Mesendoderm (in vitro differentiated cells): ENCODE measurements around the gene SHD.
"Not testable (repeated sequence)": the region's sequence is repeated elsewhere in the genome, so short reads cannot be mapped to it uniquely, and the experiment has no call there.

Experiments used
- DNase-seq: peaks from one replicate; pipeline ENCODE4 v3.0.0; 2013
- H2AK5ac ChIP-seq: 2 replicates; pipeline ENCODE4 v1.6.1; 2013; ENCODE audit warnings: low read length, inconsistent platforms
- H2BK120ac ChIP-seq: 2 replicates; pipeline ENCODE4 v1.6.1; 2013; ENCODE audit warnings: low read depth, mild to moderate bottlenecking, low read length, moderate library complexity, mixed read lengths
- H2BK15ac ChIP-seq: replicated peaks from 2 replicates; pipeline ENCODE4 v1.6.1; 2013; ENCODE audit warnings: low read depth, mild to moderate bottlenecking, moderate library complexity
- H2BK5ac ChIP-seq: 2 replicates; pipeline ENCODE4 v1.6.1; 2013; ENCODE audit warnings: low read length, inconsistent platforms
- H3K18ac ChIP-seq: 2 replicates; pipeline ENCODE4 v1.6.1; 2013; ENCODE audit warnings: mild to moderate bottlenecking, low read length, mixed read lengths
- H3K23ac ChIP-seq: one replicate; pipeline ENCODE4 v1.6.1; 2013; ENCODE audit warnings: low read length
- H3K27ac ChIP-seq: 2 replicates; pipeline ENCODE4 v1.5.1; 2013; ENCODE audit warnings: low read depth, mild to moderate bottlenecking, inconsistent platforms, low read length, moderate library complexity
- H3K27me3 ChIP-seq: 2 replicates; pipeline ENCODE4 v1.6.1; 2013; ENCODE audit warnings: low read length, control low read depth, mild to moderate bottlenecking, inconsistent platforms; ENCODE audit not compliant: insufficient read depth, poor library complexity
- H3K36me3 ChIP-seq: 2 replicates; pipeline ENCODE4 v1.6.1; 2013; ENCODE audit warnings: low read length, inconsistent platforms; ENCODE audit not compliant: control insufficient read depth, insufficient read depth
- H3K4ac ChIP-seq: one replicate; pipeline ENCODE4 v1.6.1; 2013; ENCODE audit warnings: low read depth, mild to moderate bottlenecking, low read length, moderate library complexity
- H3K4me1 ChIP-seq: 2 replicates; pipeline ENCODE4 v1.6.1; 2013; ENCODE audit warnings: low read depth, low read length, inconsistent platforms; ENCODE audit not compliant: control insufficient read depth
- H3K4me2 ChIP-seq: 2 replicates; pipeline ENCODE4 v1.6.1; 2013; ENCODE audit warnings: low read length
- H3K4me3 ChIP-seq: 2 replicates; pipeline ENCODE4 v1.5.1; 2013; ENCODE audit warnings: mild to moderate bottlenecking, low read length
- H3K56ac ChIP-seq: one replicate; pipeline ENCODE4 v1.6.1; 2013; ENCODE audit warnings: low read length
- H3K79me1 ChIP-seq: 2 replicates; pipeline ENCODE4 v1.6.1; 2013; ENCODE audit warnings: low read length, inconsistent platforms
- H3K79me2 ChIP-seq: 2 replicates; pipeline ENCODE4 v1.6.1; 2013; ENCODE audit warnings: mild to moderate bottlenecking, low read length; ENCODE audit not compliant: control insufficient read depth, insufficient read depth
- H3K9ac ChIP-seq: 2 replicates; pipeline ENCODE4 v1.6.1; 2013; ENCODE audit warnings: low read length, inconsistent platforms
- H4K5ac ChIP-seq: one replicate; pipeline ENCODE4 v1.6.1; 2013; ENCODE audit warnings: low read length
- H4K8ac ChIP-seq: one replicate; pipeline ENCODE4 v1.6.1; 2013; ENCODE audit warnings: low read depth, mild to moderate bottlenecking, control low read depth, low read length, moderate library complexity
- WGBS: extraction: QIAGEN DNeasy Blood & Tissue Kit; methylation state at CpG from one replicate; pipeline ENCODE4 v1.1.7; 2013; ENCODE audit warnings: low lambda C conversion rate, missing lambda C conversion rate; ENCODE audit not compliant: insufficient coverage; ENCODE audit errors: extremely low coverage; 5-methylcytosine and 5-hydroxymethylcytosine counted together

SHD gene

GRCh38 chr19:4241824-4242430 is 37.1 kb upstream of the SHD start:
- no peak overlapping the region for H3K4me3 ChIP-seq
- H3K27me3 ChIP-seq, result no peaks in the 10 kb centered on the region
- no peak for DNase-seq
- no peak overlapping the region for H3K18ac ChIP-seq
- no peak overlapping the region for H4K5ac ChIP-seq
- H3K56ac ChIP-seq, result no peak overlapping the region
- no peaks in the 10 kb centered on the region for H3K79me1 ChIP-seq
- H3K27ac ChIP-seq, result no peak overlapping the region
- H4K8ac ChIP-seq, result no peak overlapping the region
- no peak overlapping the region for H2BK5ac ChIP-seq
- H2BK15ac ChIP-seq, result no peak overlapping the region
- H3K4me1 ChIP-seq, result peaks cover 2% of the 10 kb centered on the region
- WGBS, result no CpG with 5 or more reads among the region's 5 CpGs
- no peak overlapping the region for H3K4me2 ChIP-seq
- no peaks in the 10 kb centered on the region for H3K79me2 ChIP-seq
- H3K4ac ChIP-seq, result no peak overlapping the region
- no peak overlapping the region for H2AK5ac ChIP-seq
- no peak overlapping the region for H3K23ac ChIP-seq
- H3K9ac ChIP-seq, result no peak overlapping the region
- H3K36me3 ChIP-seq, result no peaks in the 10 kb centered on the region
- H2BK120ac ChIP-seq, result no peak overlapping the region

DNA sequence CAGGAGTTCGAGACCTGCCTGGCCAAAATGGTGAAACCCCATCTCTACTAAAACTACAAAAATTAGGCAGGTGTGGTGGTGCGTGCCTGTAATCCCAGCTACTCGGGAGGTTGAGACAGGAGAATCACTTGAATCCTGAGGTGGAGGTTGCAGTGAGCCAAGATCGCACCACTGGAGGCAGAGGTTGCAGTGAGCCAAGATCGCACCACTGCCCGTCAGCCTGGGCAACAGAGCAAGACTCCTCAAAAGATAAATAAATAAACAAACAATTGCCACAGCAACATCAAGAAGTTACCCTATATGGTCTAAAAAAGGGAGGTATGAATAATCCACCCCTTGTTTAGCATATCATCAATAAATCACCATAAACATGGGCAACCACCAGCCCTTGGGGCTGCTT is 33.1 kb upstream of the SHD start:
- H2BK15ac ChIP-seq, H3K4me3 ChIP-seq, H3K27ac ChIP-seq, H3K9ac ChIP-seq, H3K27me3 ChIP-seq, H3K18ac ChIP-seq, H3K36me3 ChIP-seq, H3K79me2 ChIP-seq, H4K5ac ChIP-seq, H3K4me2 ChIP-seq, DNase-seq, H3K79me1 ChIP-seq, H2BK5ac ChIP-seq, H3K23ac ChIP-seq, H2BK120ac ChIP-seq, H3K4ac ChIP-seq, H2AK5ac ChIP-seq, H3K4me1 ChIP-seq: not testable (repeated sequence)
- Histone ChIP-seq H4K8ac (peak overlapping the region; percentile 13), H3K56ac (peak overlapping the region; percentile 77)
- no CpG with 5 or more reads among the region's 6 CpGs for WGBS

- no peaks in the 10 kb centered on the region for H3K79me2 ChIP-seq
- WGBS, result no CpG with 5 or more reads among the region's 45 CpGs
- peak within 1 kb of the TSS; percentile 57 for H3K4me2 ChIP-seq
These were observed 32.1 kb upstream of the SHD start, which contains the start of gene YJU2 for GRCh38 chr19:4246767-4247593. TSS of gene YJU2 (plus strand) at chr19:4247080. CDS start at chr19:4247147, 67 bp downstream.

DNA sequence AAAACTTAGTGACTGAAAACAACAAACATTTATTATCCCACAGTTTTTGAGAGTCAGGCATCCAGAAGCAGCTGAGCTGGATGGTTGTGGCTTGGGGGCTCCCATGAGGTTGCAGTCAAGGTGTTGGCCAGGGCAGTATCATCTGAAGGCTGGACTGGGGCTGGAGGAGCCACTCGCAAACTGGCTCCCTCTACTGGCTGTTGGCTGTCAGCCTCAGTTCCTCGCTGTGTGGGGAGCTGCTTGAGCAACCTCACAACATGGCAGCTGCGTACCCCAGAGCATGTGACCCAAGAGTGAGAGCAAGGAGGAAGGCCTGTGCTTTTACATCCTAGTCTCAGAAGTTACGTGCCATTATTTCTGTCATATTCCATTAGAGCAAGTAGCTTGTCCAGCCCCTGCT is 22.5 kb upstream of the SHD start:
- no peak overlapping the region for H3K4ac ChIP-seq
- H3K27me3 ChIP-seq, result no peaks in the 10 kb centered on the region
- H3K79me1 ChIP-seq, result no peaks in the 10 kb centered on the region
- no peak overlapping the region for H3K27ac ChIP-seq
- no peak overlapping the region for H3K4me3 ChIP-seq
- H3K18ac ChIP-seq, result no peak overlapping the region
- no peak overlapping the region for H3K4me2 ChIP-seq
- H4K8ac ChIP-seq, result no peak overlapping the region
- H3K23ac ChIP-seq, result no peak overlapping the region
- no peaks in the 10 kb centered on the region for H3K4me1 ChIP-seq
- WGBS, result no CpG with 5 or more reads among the region's 4 CpGs
- no peak overlapping the region for H2BK5ac ChIP-seq
- no peak overlapping the region for H3K56ac ChIP-seq
- H2BK120ac ChIP-seq, result no peak overlapping the region
- H3K79me2 ChIP-seq, result no peaks in the 10 kb centered on the region
- peak; percentile 51 for DNase-seq
- H3K9ac ChIP-seq, result no peak overlapping the region
- H4K5ac ChIP-seq, result no peak overlapping the region
- peaks cover 9% of the 10 kb centered on the region for H3K36me3 ChIP-seq
- H2BK15ac ChIP-seq, result no peak overlapping the region
- H2AK5ac ChIP-seq, result no peak overlapping the region

More at GRCh38 chr19:4246767-4247593, 32.1 kb upstream of the SHD start, which contains the start of gene YJU2:
- peak within 1 kb of the TSS; percentile 13 for H4K8ac ChIP-seq
- peak within 1 kb of the TSS; percentile 89 for H3K18ac ChIP-seq
- H3K79me1 ChIP-seq, result peaks cover 2% of the 10 kb centered on the region
- no peak within 1 kb of the TSS for H2AK5ac ChIP-seq
- H3K56ac ChIP-seq, result peak within 1 kb of the TSS; percentile 88
- peak within 1 kb of the TSS; percentile 89 for H3K9ac ChIP-seq
- no peak within 1 kb of the TSS for H3K23ac ChIP-seq
- H4K5ac ChIP-seq, result peak within 1 kb of the TSS; percentile 99
- peak; percentile 100 for DNase-seq
- peak within 1 kb of the TSS; percentile 56 for H2BK5ac ChIP-seq
- H3K27ac ChIP-seq, result peak within 1 kb of the TSS; percentile 68
- no peak within 1 kb of the TSS for H3K4ac ChIP-seq
- H3K27me3 ChIP-seq, result no peaks in the 10 kb centered on the region
- peaks cover 6% of the 10 kb centered on the region for H3K36me3 ChIP-seq
- peaks cover 2% of the 10 kb centered on the region for H3K4me1 ChIP-seq
- H2BK15ac ChIP-seq, result no peak within 1 kb of the TSS
- peak within 1 kb of the TSS; percentile 95 for H3K4me3 ChIP-seq
- no peak within 1 kb of the TSS for H2BK120ac ChIP-seq

DNA sequence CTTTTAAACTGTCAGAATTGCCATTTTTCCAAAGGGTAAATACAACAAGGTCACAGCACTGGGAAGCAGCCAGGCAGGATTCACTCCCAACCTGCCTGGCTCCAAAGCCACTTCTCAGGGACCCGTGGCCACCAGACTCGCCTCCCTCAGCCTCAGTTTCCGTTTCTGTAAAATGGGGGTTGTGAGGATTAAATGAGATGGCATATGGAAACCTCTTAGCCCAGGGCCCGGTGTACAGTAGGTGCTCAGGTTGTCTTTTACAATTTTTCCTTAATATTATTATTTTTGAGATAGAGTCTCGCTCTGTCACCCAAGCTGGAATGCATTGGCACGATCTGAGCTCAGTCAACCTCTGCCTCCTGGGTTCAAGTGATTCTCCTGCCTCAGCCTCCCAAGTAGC is 22.0 kb upstream of the SHD start:
- no peak overlapping the region for H2BK120ac ChIP-seq
- no peak overlapping the region for H3K18ac ChIP-seq
- H3K79me1 ChIP-seq, result no peaks in the 10 kb centered on the region
- no CpG with 5 or more reads among the region's 6 CpGs for WGBS
- H3K79me2 ChIP-seq, result no peaks in the 10 kb centered on the region
- no peak overlapping the region for H3K9ac ChIP-seq
- no peak for DNase-seq
- no peak overlapping the region for H2BK5ac ChIP-seq
- H4K5ac ChIP-seq, result no peak overlapping the region
- no peak overlapping the region for H3K56ac ChIP-seq
- no peak overlapping the region for H3K4me2 ChIP-seq
- no peak overlapping the region for H2AK5ac ChIP-seq
- H3K4me1 ChIP-seq, result no peaks in the 10 kb centered on the region
- no peak overlapping the region for H4K8ac ChIP-seq
- H2BK15ac ChIP-seq, result no peak overlapping the region
- no peak overlapping the region for H3K23ac ChIP-seq
- H3K27me3 ChIP-seq, result no peaks in the 10 kb centered on the region
- H3K36me3 ChIP-seq, result peaks cover 9% of the 10 kb centered on the region
- H3K4ac ChIP-seq, result no peak overlapping the region
- no peak overlapping the region for H3K4me3 ChIP-seq
- H3K27ac ChIP-seq, result no peak overlapping the region
